Panc1 (cell line): ENCODE measurements around the gene NT5DC1.

Experiments
- CTCF ChIP-seq: fragments of 450-650 bp; IDR thresholded peaks from 2 replicates; pipeline ENCODE4 v1.5.1; 2017; ENCODE audit warnings: mild to moderate bottlenecking
- SIN3A ChIP-seq: IDR thresholded peaks from 2 replicates; pipeline ENCODE4 v1.6.1; 2012; ENCODE audit warnings: low read depth, mild to moderate bottlenecking, low read length, moderate library complexity, borderline replicate concordance; ENCODE audit not compliant: insufficient read depth

GRCh38 chr6:116223355-116223754 is 122.7 kb downstream of the NT5DC1 start:
- TF ChIP-seq CTCF (no peak), SIN3A (no peak)
